GM18498 (cell line): ENCODE measurements around the gene JAZF1.
"Not testable (repeated sequence)": the region's sequence is repeated elsewhere in the genome, so short reads cannot be mapped to it uniquely, and the experiment has no call there.

Experiments used
- ATAC-seq: cut with Tn5 transposase; IDR thresholded peaks from one replicate; pipeline ENCODE4 v1.9.1; 2021; ENCODE audit warnings: mild to moderate bottlenecking, moderate library complexity; ENCODE audit not compliant: unreplicated experiment

The JAZF1 gene

GRCh38 chr7:27948861-27949260 is 231.7 kb downstream of the JAZF1 start:
- no peak for ATAC-seq

- ATAC-seq = no peak
These were observed 232.9 kb downstream of the JAZF1 start for GRCh38 chr7:27947586-27948278.

DNA sequence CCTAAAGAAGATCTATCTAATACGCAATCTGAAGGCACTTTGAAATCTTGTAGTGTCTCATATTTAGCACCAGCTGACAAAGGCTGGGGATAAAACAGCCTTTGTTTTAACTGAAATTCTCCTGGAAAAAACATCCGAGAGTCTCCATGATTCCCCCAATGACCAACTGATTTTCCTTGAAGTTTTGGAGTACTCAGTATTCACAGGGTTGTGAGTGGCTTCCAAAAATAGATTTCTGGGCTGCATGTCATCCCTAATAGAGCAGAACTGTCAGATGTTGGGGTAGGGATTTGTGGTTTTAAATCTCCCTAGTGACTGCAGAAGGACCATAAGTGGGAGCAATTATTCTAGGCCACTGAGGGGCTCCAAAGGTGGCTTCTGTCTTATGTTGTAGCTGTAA is 234.2 kb downstream of the JAZF1 start:
- ATAC-seq = no peak

DNA sequence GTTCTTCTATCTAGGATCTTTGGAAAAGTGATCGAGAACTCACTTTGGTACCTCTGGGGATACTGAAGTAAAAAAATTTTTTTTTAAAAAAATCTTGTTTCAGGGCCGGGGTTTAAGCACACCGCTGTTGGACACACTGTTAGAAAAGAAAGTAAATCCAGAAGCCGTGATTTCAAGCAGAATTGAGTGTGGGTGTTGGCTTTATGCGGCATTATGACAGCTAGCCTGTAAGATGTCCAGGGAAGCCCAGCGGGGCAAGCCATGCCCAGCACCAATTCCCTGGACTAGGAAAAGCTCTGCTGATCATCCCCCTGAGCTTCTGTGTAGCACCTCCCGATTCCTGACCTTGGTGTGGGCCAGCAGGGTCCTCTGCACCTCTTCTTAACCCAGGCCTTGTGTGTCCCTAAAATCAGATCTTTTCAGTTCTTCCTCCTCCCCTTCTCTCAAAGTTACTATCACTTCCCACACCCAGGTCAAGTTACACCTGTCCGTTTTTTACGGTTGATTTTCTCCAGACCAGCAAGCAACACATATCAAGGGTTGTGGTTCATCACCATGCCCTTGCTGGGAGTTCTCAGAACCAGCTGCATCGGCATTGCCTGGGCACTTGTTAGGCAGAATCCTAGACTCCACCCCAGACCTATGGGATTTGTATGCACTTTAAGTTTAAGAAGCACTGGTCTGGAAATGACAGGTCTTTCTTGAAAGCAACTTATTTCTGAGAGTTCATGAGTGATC is 235.4 kb downstream of the JAZF1 start:
- ATAC-seq = no peak

GRCh38 chr7:27944643-27945042 is 236.0 kb downstream of the JAZF1 start:
- no peak for ATAC-seq

DNA sequence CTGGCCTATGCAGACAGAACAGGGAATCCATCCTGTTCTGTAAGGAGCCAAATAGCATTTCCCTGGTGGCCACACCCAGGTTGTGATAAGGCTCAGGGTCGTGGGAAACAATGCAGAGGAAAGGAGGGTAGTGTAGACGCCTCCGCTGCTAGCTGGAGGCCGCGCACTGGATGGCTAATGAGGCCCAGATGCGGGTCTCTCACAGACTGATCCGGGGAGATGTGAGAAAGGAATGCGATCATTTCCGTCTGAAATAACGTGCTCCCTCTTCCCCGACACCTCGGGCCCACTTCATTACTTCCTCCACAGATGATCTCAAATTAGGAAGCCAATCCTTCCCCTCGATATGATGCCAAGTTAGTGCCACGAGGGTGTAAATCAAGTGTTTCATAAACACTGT is 237.4 kb downstream of the JAZF1 start:
- no peak for ATAC-seq

GRCh38 chr7:27942711-27943110 is 237.9 kb downstream of the JAZF1 start:
- ATAC-seq = no peak

- no peak for ATAC-seq
These were observed 239.1 kb downstream of the JAZF1 start for GRCh38 chr7:27941522-27941921.

GRCh38 chr7:27940341-27940740 is 240.3 kb downstream of the JAZF1 start:
- no peak for ATAC-seq

- ATAC-seq = no peak
These were observed 240.7 kb downstream of the JAZF1 start for GRCh38 chr7:27939893-27940292.

DNA sequence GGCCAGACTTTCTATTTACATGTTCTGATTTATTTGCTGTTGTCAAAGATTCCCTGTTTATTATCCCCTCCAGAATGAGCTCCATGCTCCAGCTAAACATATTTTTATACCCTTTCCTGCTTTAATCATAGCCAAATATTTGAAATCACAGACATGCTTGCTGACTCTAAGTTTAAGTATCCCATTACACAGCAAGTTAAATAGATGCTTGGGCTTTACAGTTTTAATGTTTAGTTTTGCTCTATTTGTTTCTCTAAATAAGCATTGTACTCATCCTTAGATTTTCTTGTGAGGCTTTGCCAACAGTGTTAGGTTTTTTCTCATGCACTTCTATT is 243.9 kb downstream of the JAZF1 start:
- no peak for ATAC-seq

- no peak for ATAC-seq
These were observed 244.4 kb downstream of the JAZF1 start for GRCh38 chr7:27936047-27936767.

GRCh38 chr7:27933671-27934565 is 246.7 kb downstream of the JAZF1 start:
- ATAC-seq = no peak

GRCh38 chr7:27930910-27931476 is 249.6 kb downstream of the JAZF1 start:
- no peak for ATAC-seq

DNA sequence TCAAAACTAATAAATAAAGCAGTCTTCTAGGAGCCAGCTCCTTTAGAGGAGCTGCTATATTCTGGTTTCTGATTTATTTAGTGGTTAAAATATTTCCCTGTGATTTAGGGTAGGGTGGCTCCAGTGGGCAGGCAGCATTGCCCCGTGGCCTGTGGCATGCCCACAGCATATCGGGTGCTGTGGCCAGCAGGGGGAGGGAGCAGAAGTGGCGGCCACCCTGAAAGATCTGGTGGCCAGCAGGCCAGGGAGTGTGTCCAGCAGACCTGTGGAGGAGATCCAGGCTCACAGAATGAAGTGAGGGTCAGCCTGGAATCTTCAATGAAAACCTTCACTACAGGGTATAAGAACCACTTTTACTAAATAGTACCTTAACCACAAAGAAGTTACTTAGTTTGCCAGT is 251.5 kb downstream of the JAZF1 start:
- ATAC-seq = no peak

DNA sequence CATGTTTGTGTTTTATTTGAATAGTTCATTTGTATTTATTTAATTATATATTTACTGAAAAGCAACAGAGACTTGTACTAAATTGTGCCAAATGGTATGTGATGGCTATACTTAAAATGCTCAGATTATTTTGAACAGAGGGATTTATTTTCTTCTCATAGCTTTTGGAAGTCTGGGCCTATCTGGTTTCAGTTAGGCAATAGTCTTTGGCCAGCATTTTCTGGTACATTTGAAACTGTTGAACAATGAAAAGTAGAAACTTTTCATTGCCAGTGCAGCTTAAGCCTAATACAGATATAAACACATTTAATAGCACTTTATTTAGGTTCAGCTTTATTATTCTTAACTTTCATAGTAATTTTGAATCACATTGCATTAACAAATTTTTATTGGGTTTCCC is 252.6 kb downstream of the JAZF1 start:
- no peak for ATAC-seq

- ATAC-seq = peak; percentile 60
These were observed 254.9 kb downstream of the JAZF1 start for GRCh38 chr7:27925573-27926201.

GRCh38 chr7:27923642-27923980 is 257.0 kb downstream of the JAZF1 start:
- ATAC-seq = no peak

DNA sequence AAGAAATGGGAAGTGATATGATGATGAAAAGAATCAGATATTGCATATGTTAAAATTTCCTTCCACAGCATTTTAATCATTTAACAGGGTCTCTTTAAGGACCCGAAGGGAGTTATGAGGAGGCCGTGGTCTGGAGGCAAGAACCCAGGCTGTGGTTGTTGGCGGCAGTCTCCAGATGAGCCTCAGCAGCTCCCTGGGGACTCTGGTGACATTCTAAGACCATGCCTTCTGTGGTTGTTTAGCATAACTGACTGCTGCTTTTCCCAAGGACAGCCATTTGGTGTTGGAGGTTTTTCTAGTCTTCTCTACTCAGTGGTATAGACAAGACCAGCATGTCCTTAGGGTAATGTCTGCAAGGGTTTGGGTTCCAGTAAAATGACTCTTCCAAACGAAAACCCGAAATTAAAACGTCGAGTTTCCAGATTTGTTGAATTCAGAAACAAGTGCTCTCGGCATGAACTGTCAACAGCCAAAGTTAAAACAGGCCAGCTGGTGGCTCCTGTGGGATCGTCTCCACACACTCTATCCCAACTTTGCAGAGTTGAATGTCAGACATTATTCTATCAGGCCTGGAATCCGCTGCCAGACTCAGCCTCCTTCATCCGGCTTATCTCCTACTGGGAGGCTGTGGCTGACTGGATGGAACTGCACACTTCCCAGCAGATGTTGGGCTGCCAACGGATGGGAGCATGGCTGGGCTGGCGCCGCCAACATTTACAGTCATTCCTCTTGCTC is 257.5 kb downstream of the JAZF1 start:
- ATAC-seq = no peak

DNA sequence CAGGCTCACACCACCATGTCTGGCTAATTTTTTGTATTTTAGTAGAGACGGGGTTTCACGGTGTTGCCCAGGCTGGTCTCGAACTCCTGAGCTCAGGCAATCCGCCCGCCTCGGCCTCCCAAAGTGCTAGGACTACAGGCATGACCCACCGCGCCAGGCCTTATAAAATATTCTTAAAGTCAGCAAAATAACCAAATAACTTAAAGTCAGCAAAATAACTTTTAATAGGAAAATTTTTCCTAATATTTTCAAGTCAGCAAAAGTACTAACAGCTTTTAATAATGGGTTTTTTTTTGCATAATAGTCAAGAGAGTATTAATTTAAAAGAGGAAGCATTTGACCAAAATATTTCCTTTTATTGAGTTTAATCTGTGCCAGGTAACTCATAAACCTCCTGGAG is 258.2 kb downstream of the JAZF1 start:
- ATAC-seq = not testable (repeated sequence)
